ENCODE results near the gene ZSCAN4. TPM values are rescaled to one million over a fixed set of nuclear protein-coding genes. Genes with fewer than 3 reads are reported as not detected.

ZSCAN4 gene, protein sequence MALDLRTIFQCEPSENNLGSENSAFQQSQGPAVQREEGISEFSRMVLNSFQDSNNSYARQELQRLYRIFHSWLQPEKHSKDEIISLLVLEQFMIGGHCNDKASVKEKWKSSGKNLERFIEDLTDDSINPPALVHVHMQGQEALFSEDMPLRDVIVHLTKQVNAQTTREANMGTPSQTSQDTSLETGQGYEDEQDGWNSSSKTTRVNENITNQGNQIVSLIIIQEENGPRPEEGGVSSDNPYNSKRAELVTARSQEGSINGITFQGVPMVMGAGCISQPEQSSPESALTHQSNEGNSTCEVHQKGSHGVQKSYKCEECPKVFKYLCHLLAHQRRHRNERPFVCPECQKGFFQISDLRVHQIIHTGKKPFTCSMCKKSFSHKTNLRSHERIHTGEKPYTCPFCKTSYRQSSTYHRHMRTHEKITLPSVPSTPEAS
- total RNA-seq: not detected

DNA sequence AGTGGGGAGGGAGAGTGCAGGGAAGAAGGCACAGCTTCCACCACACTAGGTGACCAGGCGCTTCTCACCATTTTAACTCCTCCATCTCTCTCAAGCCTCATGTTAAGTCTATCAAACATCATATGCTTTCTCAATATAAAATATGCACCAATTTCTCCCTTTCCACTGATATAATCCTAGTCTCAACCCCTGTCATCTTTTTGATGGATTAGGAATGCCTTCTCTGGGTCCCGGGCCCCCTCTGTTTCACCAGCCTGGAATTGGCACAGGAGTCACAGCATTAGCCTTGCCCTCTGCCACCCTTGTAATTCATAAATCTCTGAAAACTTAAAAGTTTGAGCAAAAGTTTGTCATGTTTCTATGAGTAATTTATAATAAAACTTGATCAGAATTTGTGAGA lies at the start of gene ZSCAN4:
Gene ZSCAN4 (plus strand): TSS at position 301 of the 400 bp plus-strand sequence. CDS start 7,211 bp downstream, outside the sequence.
- Mint-ChIP-seq H3K36me3 (ENCODE audit: insufficient read depth) (no peaks in the 10 kb centered on the region), H3K9me3 (peaks cover 12% of the 10 kb centered on the region), H3K4me3 (no peak within 1 kb of the TSS), H3K27me3 (ENCODE audit: low read depth) (peaks cover 42% of the 10 kb centered on the region), H3K4me1 (ENCODE audit: low read depth) (peaks cover 3% of the 10 kb centered on the region)
- no peak for ATAC-seq
- no peak for DNase-seq

DNA sequence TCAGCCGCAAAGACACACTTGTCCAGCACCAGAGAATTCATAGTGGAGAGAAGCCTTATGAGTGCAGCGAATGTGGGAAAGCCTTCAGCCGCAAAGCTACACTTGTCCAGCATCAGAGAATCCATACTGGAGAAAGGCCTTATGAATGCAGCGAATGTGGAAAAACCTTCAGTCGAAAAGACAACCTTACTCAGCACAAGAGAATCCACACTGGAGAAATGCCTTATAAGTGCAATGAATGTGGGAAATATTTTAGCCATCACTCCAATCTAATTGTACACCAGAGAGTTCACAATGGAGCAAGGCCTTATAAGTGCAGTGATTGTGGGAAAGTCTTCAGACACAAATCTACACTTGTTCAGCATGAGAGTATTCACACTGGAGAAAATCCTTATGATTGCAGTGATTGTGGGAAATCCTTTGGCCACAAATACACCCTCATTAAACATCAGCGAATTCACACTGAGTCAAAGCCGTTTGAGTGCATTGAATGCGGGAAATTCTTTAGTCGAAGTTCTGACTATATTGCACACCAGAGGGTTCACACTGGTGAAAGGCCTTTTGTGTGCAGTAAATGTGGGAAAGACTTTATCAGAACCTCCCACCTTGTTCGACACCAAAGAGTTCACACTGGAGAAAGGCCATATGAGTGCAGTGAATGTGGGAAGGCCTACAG lies 47.9 kb upstream of the ZSCAN4 start:
- Mint-ChIP-seq H3K9me3 (peaks cover 62% of the 10 kb centered on the region), H3K4me1 (ENCODE audit: low read depth) (peaks cover 8% of the 10 kb centered on the region), H3K36me3 (ENCODE audit: insufficient read depth) (peaks cover 82% of the 10 kb centered on the region), H3K4me3 (no peak overlapping the region), H3K27me3 (ENCODE audit: low read depth) (no peaks in the 10 kb centered on the region)
- no peak for DNase-seq
- ATAC-seq: no peak

DNA sequence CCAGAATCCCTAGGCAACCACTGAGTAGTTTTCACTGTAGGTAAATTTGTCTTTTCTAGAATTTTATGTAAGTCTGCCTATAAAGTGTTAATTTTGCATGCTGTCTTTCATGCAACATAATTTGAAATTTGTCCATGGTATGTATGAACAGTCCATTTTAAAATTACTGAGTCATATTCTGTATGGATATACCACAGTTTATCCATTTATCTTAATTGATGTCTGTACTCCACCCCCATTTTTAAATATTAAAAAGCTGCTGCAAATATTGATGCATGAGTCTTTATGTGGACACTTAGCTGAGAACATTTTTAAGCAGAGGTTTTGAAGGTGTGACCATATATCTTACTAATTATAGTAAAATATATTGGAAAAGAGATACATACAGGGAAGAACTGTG lies 45.6 kb upstream of the ZSCAN4 start:
- no peak for DNase-seq
- Mint-ChIP-seq H3K27me3 (ENCODE audit: low read depth) (no peaks in the 10 kb centered on the region), H3K4me3 (no peak overlapping the region), H3K4me1 (ENCODE audit: low read depth) (no peaks in the 10 kb centered on the region), H3K36me3 (ENCODE audit: insufficient read depth) (peaks cover 61% of the 10 kb centered on the region), H3K9me3 (peaks cover 57% of the 10 kb centered on the region)
- ATAC-seq: no peak

GRCh38 chr19:57632987-57633831 lies 35.5 kb upstream of the ZSCAN4 start, which contains the start of gene ZNF211:
Gene ZNF211, plus strand, starts transcription at chr19:57633168. Its CDS starts 179 bp downstream, at chr19:57633347.
- Mint-ChIP-seq H3K36me3 (ENCODE audit: insufficient read depth) (peaks cover 38% of the 10 kb centered on the region), H3K27me3 (ENCODE audit: low read depth) (no peaks in the 10 kb centered on the region), H3K9me3 (peaks cover 38% of the 10 kb centered on the region), H3K4me1 (ENCODE audit: low read depth) (peaks cover 23% of the 10 kb centered on the region), H3K4me3 (peak within 1 kb of the TSS; percentile 87)
- DNase-seq (peak; percentile 80), ATAC-seq (peak; percentile 100)

DNA sequence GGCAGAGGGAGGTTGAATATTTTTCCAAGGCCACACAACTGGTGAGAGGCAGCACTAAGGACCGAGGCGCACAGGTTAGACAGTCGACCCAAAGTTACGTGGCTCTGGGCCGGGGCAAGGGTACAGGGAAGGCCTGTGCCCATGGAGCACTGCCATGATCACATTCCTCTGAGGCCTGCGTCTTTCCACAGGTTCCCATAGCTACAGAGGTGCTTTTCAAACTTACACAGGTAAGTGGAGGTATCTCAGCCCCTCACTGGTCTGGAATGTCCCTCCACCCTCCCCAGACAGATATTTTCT lies 35.0 kb upstream of the ZSCAN4 start:
- Mint-ChIP-seq H3K9me3 (peaks cover 38% of the 10 kb centered on the region), H3K27me3 (ENCODE audit: low read depth) (no peaks in the 10 kb centered on the region), H3K4me3 (peak overlapping the region; percentile 87), H3K4me1 (ENCODE audit: low read depth) (peaks cover 23% of the 10 kb centered on the region), H3K36me3 (ENCODE audit: insufficient read depth) (peaks cover 43% of the 10 kb centered on the region)
- ATAC-seq (no peak), DNase-seq (no peak)

DNA sequence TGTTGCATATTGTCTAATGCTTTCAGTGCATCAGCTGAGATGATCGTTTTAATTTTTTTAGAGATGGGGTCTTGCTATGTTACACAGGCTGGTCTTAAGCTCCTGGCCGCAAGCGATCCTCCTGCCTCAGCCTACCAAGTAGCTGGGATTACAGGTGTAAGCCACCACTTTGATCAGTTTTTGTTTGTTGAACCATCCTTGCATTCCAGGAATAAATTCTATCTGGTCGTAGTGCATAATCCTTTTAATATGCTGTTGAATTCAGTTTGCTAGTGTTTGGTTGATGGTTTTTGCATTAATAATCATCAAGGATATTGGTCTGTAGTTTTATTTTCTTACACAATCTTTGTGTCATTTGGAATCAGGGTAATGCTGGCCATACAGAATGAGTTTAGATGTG lies 31.4 kb upstream of the ZSCAN4 start:
- DNase-seq: no peak
- Mint-ChIP-seq H3K9me3 (peaks cover 60% of the 10 kb centered on the region), H3K36me3 (ENCODE audit: insufficient read depth) (peaks cover 79% of the 10 kb centered on the region), H3K4me3 (no peak overlapping the region), H3K4me1 (ENCODE audit: low read depth) (peaks cover 23% of the 10 kb centered on the region), H3K27me3 (ENCODE audit: low read depth) (no peaks in the 10 kb centered on the region)
- no peak for ATAC-seq

- peaks cover 65% of the 10 kb centered on the region for H3K9me3 Mint-ChIP-seq
- no peaks in the 10 kb centered on the region for H3K4me1 Mint-ChIP-seq (ENCODE audit: low read depth)
- H3K27me3 Mint-ChIP-seq (ENCODE audit: low read depth): no peaks in the 10 kb centered on the region
- no peak for DNase-seq
- peaks cover 67% of the 10 kb centered on the region for H3K36me3 Mint-ChIP-seq (ENCODE audit: insufficient read depth)
- ATAC-seq: no peak
- no peak overlapping the region for H3K4me3 Mint-ChIP-seq
Observed at GRCh38 chr19:57641715-57642234, 27.0 kb upstream of the ZSCAN4 start.

- no peak for ATAC-seq
- Mint-ChIP-seq H3K27me3 (ENCODE audit: low read depth) (no peaks in the 10 kb centered on the region), H3K4me1 (ENCODE audit: low read depth) (no peaks in the 10 kb centered on the region), H3K4me3 (no peak overlapping the region), H3K9me3 (peaks cover 60% of the 10 kb centered on the region), H3K36me3 (ENCODE audit: insufficient read depth) (peaks cover 61% of the 10 kb centered on the region)
- DNase-seq: no peak
Observed at GRCh38 chr19:57642396-57643046, 26.2 kb upstream of the ZSCAN4 start.

GRCh38 chr19:57643734-57644133 lies 25.0 kb upstream of the ZSCAN4 start:
- Mint-ChIP-seq H3K9me3 (peaks cover 62% of the 10 kb centered on the region), H3K27me3 (ENCODE audit: low read depth) (no peaks in the 10 kb centered on the region), H3K36me3 (ENCODE audit: insufficient read depth) (peaks cover 53% of the 10 kb centered on the region), H3K4me3 (no peak overlapping the region), H3K4me1 (ENCODE audit: low read depth) (no peaks in the 10 kb centered on the region)
- ATAC-seq: no peak
- DNase-seq: no peak

DNA sequence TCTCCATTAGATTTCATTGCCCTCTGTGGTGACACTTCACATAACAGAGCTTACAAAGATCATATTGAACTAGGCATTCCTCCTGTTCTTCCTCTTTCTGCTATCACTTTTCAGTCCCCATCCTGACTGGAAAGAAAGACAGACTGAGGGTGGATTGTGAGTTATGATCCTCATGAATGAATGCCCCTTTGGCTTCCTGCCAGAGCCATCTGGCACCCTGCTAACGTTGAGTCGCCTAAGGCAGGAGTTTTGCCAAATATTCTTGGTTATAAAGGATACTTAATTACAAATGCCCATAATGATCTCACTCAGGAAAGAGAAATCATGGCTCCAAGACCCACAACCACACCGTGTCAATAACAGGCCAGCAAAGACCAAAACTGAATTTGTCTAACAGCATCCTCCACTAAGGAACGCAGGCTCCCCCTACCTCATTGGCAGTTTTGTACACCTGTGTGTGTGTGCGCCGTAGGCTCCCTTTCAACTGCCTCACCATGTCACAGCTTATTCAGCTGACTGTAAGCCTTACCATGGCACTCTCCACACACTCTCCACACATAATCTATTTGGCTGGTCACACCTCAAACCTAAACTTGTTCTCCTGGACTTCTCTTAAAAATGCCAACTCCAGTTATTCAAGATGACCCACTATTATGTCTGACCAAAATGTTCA lies 20.3 kb upstream of the ZSCAN4 start:
- Mint-ChIP-seq H3K4me3 (no peak overlapping the region), H3K4me1 (ENCODE audit: low read depth) (peaks cover 7% of the 10 kb centered on the region), H3K9me3 (peaks cover 50% of the 10 kb centered on the region), H3K36me3 (ENCODE audit: insufficient read depth) (peaks cover 7% of the 10 kb centered on the region), H3K27me3 (ENCODE audit: low read depth) (peaks cover 10% of the 10 kb centered on the region)
- no peak for DNase-seq
- ATAC-seq: no peak

DNA sequence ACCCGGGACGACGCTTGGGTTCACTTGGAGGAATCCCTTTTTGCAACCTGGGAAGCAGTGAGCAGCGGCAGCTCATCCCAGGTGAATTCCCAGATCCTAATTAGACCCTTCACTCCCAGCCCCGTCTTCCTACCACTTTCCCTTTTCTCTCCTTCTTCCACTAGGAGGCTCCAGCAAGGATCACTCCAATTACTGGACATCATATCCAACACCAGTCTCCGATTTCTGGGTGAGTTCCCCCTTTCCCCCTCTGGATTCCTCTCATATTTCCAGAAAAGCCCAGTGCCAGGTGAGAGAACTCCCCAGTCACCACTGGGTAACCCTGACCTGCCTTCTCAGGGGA lies 17.1 kb upstream of the ZSCAN4 start:
- ATAC-seq (no peak), DNase-seq (no peak)
- Mint-ChIP-seq H3K4me1 (ENCODE audit: low read depth) (peaks cover 7% of the 10 kb centered on the region), H3K27me3 (ENCODE audit: low read depth) (peaks cover 27% of the 10 kb centered on the region), H3K36me3 (ENCODE audit: insufficient read depth) (peaks cover 5% of the 10 kb centered on the region), H3K4me3 (no peak overlapping the region), H3K9me3 (peaks cover 63% of the 10 kb centered on the region)

DNA sequence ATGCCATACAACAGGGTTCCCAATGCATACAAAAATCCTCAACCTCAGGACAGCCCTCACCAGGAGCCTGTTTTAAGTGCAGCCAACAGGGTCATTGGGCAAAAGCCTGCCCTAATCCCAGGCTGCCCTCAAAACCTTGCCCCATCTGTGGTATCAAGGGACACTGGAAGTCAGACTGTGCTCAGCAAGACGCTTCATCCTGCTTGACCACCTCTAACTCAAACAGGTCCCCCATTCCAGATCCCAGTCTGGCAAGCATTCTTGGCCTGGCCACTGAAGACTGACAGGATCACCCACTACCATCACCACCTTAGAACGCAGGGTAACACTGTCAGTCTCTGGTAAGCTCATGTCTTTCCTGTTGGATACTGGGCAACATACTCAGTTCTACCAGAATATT lies 15.0 kb upstream of the ZSCAN4 start:
- peaks cover 50% of the 10 kb centered on the region for H3K9me3 Mint-ChIP-seq
- peaks cover 28% of the 10 kb centered on the region for H3K27me3 Mint-ChIP-seq (ENCODE audit: low read depth)
- H3K36me3 Mint-ChIP-seq (ENCODE audit: insufficient read depth): peaks cover 2% of the 10 kb centered on the region
- DNase-seq: no peak
- no peak for ATAC-seq
- no peak overlapping the region for H3K4me3 Mint-ChIP-seq
- H3K4me1 Mint-ChIP-seq (ENCODE audit: low read depth): peaks cover 7% of the 10 kb centered on the region

DNA sequence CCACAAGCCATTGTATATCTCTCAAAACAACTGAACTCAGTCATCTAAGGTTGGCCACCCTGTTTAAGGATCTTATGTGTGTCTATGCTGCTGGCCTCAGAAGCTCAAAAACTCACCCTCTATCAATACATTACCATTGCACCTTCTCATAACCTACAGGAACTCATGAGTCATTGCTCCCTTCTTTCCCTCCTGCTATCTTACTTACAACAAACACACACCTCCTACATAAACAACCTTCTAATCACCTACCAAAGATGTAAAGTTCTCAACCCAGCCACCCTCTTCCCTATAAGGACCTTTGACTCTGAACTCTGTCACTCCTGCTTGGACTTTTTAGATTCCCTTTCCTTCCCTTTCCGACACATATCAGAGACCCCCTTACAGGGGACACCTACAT lies 13.3 kb upstream of the ZSCAN4 start:
- ATAC-seq (no peak), DNase-seq (no peak)
- H3K4me3 Mint-ChIP-seq: no peak overlapping the region
- H3K4me1 Mint-ChIP-seq (ENCODE audit: low read depth): peaks cover 7% of the 10 kb centered on the region
- H3K36me3 Mint-ChIP-seq (ENCODE audit: insufficient read depth): peaks cover 2% of the 10 kb centered on the region
- H3K27me3 Mint-ChIP-seq (ENCODE audit: low read depth): peaks cover 31% of the 10 kb centered on the region
- peaks cover 52% of the 10 kb centered on the region for H3K9me3 Mint-ChIP-seq
